HTR-8/SVneo (cell line): ENCODE data around the gene STPG3.

Experiments used
- DNase-seq: peaks from one replicate; pipeline ENCODE4 v3.0.0; 2011; ENCODE audit warnings: low spot score, mixed read lengths; ENCODE audit not compliant: insufficient read length
- FAIRE-seq: peaks from 2 replicates; lab custom pipeline; 2011; peaks lifted over from hg19 to GRCh38; lab: Jason Lieb, UNC

Gene STPG3

GRCh38 chr9:137277329-137278041 is 26.4 kb downstream of the STPG3 start, which contains the start of gene TOR4A:
TOR4A (plus strand) TSS chr9:137277726; CDS start chr9:137278690, 964 bp downstream.
- FAIRE-seq (no peak), DNase-seq (peak; percentile 92)

DNA sequence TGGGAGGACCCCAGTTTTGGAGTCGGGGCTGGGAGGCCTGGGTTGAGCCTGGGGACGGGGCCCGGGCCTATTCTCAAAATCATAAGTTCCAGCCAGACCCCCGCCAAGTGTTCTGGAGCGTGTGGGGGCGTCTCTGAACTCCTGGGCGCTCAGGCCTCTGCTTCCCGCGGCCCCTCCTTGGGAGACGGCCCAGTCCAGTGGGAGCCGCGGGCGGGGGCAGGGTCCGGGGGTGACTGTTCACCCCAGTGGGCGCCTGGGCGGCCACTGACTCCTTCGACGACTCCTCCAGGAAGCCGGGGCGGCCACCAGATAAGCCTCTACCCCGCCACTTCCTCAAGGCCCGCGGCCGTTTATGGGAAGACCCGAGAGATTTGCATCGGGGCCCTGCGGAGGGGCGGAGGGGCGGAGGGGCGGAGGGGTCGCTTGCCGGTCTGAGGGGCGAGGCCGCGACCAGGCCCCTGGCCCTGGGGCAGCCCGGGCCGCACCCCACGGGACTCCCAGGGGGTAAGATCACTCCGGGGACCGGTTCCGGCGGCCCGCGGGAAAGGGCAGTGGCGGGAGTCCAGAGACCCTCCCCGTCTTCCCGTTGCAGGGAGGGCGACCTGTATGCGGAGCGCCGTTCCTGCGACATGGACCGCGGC is 27.1 kb downstream of the STPG3 start:
- no peak for DNase-seq
- no peak for FAIRE-seq

GRCh38 chr9:137278721-137279711 is 27.9 kb downstream of the STPG3 start:
- no peak for DNase-seq

GRCh38 chr9:137279741-137280473 is 28.8 kb downstream of the STPG3 start:
- FAIRE-seq (no peak), DNase-seq (no peak)

More at GRCh38 chr9:137278721-137279711, 27.9 kb downstream of the STPG3 start:
- FAIRE-seq = no peak

GRCh38 chr9:137280474-137281344 is 29.6 kb downstream of the STPG3 start:
- FAIRE-seq = no peak
- no peak for DNase-seq

DNA sequence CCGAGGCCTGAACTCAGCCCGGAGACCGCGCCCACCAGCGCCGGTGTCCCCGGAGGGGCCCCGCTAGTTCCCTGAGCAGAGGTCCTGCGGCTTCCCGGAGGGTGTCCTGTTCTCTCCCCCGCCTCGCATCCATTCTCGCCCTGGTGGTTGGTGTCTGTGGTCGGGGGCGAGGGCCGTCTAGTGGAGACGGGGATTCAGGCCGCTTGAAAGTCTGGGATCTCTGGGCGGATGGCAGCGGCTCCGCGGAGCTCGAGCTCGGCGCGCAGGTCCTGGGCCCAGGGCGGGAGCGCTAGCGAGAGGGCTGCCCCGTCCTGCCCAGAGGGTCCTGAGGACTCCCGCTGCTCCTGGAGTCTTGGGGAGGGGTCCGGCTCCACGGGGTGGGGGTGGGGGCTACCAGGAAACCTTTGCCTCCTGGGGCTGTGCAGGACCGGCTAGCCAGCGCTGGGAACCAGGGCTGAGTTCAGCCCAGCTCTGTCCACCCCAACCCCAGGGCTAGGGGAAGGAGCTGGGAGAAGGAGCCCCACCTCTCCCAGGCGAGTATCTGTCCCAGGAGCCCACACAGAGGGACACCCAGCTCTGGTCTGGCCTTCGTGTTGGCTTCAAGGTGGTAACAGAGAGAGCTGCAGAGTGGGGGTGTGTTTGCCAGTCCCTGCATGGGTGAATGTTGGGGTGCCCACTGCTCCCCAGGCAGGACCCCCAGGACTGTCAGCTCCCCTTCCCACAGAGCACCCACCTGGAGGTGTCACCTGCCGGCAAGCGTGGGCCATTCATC is 30.4 kb downstream of the STPG3 start:
- no peak for DNase-seq
- FAIRE-seq = no peak

GRCh38 chr9:137286975-137287383 is 35.9 kb downstream of the STPG3 start:
- peak; percentile 72 for DNase-seq

DNA sequence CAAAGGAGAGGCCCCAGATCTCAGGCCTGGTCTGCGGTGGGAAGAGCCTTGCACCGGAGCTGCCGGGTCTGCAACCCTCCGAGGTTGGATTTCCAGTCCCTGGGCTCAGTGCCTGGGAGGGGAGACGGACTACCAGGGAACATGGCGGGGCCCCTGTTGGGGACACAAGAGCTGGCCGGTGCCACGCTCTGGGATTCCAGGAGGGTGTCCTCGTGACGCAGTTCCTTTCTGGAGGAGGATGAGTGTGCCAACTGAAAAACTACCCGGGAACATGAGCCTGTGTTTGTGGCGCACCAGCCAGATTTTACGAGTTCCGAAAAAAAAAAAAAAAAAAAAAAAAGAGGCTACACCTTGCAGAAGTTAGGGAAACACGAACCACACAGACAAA is 42.0 kb downstream of the STPG3 start:
- FAIRE-seq (no peak), DNase-seq (no peak)

More at GRCh38 chr9:137286975-137287383, 35.9 kb downstream of the STPG3 start:
- no peak for FAIRE-seq

DNA sequence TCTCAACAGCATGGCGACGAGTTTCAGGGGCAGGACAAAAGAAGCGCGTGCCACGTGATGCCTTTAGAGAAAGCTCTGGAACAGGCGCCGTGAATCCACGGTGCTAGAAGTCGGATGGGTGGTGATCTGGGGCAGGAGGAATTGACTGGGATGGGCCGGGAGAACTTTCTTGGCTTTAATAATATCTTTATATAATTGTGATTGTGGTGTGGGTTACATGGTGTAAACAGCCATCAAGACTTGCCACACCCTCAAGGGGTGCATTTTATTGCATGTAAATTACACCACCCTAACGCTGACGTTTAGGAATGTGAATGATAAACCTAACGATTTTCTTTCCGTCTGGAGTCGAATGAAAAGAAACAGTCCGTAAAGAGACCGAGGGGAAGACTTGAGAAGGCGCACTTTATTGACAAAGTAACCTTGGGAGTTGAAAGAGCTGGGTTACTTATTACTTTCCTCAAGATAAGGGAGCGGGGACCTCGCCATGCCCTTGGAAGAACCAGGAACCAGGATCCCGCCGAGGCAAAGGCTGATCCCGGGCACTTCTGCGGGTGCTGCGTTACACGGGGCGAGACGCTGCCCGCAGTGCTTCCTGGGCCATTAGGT is 42.5 kb downstream of the STPG3 start:
- DNase-seq (no peak), FAIRE-seq (no peak)

GRCh38 chr9:137294091-137294680 is 43.1 kb downstream of the STPG3 start:
- FAIRE-seq = no peak
- DNase-seq = no peak

- DNase-seq (no peak), FAIRE-seq (no peak)
These were observed 43.7 kb downstream of the STPG3 start for GRCh38 chr9:137294681-137295237.

- no peak for FAIRE-seq
- DNase-seq = peak; percentile 67
These were observed 44.2 kb downstream of the STPG3 start for GRCh38 chr9:137295238-137295811.

GRCh38 chr9:137295849-137296669 is 45.0 kb downstream of the STPG3 start:
- DNase-seq (no peak), FAIRE-seq (no peak)

DNA sequence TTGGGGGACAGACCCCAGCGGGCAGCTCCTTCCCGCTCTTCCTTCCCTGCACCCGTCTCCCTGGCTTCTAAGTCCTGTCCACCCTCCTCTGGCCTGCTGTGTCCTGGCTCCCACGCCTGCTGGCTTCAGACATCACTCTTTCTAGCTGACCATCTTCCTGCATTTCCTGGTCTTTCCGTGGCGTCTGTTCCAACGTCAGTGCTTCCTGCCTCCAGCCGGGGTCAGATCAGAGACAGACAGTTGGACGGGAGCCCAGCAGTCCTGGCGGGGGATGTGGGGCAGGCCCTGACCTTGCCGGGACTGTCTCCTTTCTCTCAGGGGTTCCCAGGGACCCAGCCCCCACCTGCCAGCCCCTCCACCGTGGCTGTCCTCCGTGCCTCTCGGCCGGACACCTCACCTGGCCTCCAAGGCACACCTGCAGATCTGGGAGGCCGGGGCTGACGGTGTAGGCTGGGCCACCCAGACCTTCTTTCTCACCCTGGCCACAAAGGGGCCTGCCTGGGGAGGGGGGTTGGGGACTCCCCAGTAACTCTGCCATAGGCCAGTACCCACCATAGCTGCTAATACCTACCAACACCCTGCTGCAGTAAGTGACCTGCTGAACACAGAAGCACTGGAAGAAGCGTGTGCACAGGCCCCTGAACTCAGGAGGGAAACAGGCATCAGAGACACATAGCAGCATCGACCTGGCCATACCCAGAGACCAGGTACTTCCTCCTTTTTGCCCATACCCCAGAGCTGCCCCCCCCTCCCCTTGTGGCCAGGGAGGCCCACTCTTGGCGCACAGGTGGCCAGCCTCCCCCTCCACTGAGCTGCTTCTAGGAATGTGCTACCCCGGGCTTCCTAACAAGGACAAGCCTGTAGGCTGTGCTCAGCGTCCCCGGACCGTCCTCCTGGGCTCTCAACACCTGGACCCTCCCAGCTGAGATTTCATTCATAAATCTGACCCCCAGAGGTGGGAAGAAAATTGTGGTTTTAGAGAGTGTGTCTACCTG is 45.9 kb downstream of the STPG3 start:
- FAIRE-seq = no peak
- DNase-seq = no peak

DNA sequence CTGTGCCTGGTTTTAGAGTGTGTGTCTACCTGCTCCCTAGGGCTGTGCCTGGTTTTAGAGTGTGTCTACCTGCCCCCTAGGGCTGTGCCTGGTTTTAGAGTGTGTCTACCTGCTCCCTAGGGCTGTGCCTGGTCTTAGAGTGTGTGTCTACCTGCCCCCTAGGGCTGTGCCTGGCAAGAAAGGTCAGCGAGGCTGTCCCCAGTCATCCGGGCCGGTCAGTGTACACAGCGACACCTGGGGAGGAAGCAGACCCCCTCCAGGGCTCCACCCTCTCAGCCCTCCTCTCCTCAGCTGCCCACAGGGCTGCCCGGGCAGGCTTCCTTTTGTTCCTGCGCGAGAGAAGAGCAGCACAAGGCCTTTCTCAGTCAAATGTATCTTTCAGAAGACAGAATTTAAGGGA is 46.9 kb downstream of the STPG3 start:
- DNase-seq (no peak), FAIRE-seq (no peak)
